Activated CD8-positive, alpha-beta T cell treated with anti-CD3 and anti-CD28 coated beads for 36 hours (primary cell): ENCODE results near the gene FNDC1. TPM values are rescaled to one million over a fixed set of nuclear protein-coding genes. Genes with fewer than 3 reads are reported as not detected.

Source experiments
- ATAC-seq: fragments of 200-7000 bp; cut with Tn5 transposase; one replicate; pipeline ENCODE4 v1.10.0; 2021; ENCODE audit warnings: mild to moderate bottlenecking, moderate library complexity
- CTCF ChIA-PET: fragments of 350-600 bp; sonication (Branson Sonifier 250); formaldehyde crosslinking; loops from one replicate; lab custom pipeline; 2021; ENCODE audit warnings: antibody characterized with exemption; lab: Charles Lee
- POLR2A ChIA-PET: fragments of 350-600 bp; sonication (Branson Sonifier 250); formaldehyde crosslinking; loops from one replicate; lab custom pipeline; 2021; ENCODE audit warnings: antibody characterized with exemption; lab: Charles Lee
- DNase-seq: peaks from one replicate; pipeline ENCODE4 v3.0.0-alpha.2; 2020
- H3K27ac Mint-ChIP-seq: one replicate; pipeline ENCODE4 v1.8.0; 2021; ENCODE audit warnings: mild to moderate bottlenecking, mixed read lengths
- H3K27me3 Mint-ChIP-seq: one replicate; pipeline ENCODE4 v1.8.0; 2021; ENCODE audit warnings: mixed read lengths
- H3K36me3 Mint-ChIP-seq: one replicate; pipeline ENCODE4 v1.8.0; 2021; ENCODE audit warnings: low read depth, mixed read lengths
- H3K4me1 Mint-ChIP-seq: one replicate; pipeline ENCODE4 v1.8.0; 2021; ENCODE audit warnings: low read depth, mixed read lengths
- H3K4me3 Mint-ChIP-seq: one replicate; pipeline ENCODE4 v1.8.0; 2021; ENCODE audit warnings: mild to moderate bottlenecking, moderate library complexity, mixed read lengths
- H3K9me3 Mint-ChIP-seq: one replicate; pipeline ENCODE4 v1.8.0; 2021; ENCODE audit warnings: mixed read lengths
- intact Hi-C: fragments of 100-400 bp; cut with micrococcal nuclease; formaldehyde crosslinking; loops from one replicate; pipeline ENCODE4 v1.10.0; 2022
- total RNA-seq, 2 experiments: library from RNA; stranded (reverse); gene quantifications; one replicate each; pipeline ENCODE4 v1.2.3, GENCODE V29; 2021
- TF ChIP-seq, protein P1 (sequence below): fragments of 200-600 bp; IDR thresholded peaks from one replicate; pipeline ENCODE4 v1.8.0; 2022; ENCODE audit warnings: antibody characterized with exemption, mild to moderate bottlenecking

FNDC1 gene
- total RNA-seq, 2 experiments from 2014 or later: not detected

DNA sequence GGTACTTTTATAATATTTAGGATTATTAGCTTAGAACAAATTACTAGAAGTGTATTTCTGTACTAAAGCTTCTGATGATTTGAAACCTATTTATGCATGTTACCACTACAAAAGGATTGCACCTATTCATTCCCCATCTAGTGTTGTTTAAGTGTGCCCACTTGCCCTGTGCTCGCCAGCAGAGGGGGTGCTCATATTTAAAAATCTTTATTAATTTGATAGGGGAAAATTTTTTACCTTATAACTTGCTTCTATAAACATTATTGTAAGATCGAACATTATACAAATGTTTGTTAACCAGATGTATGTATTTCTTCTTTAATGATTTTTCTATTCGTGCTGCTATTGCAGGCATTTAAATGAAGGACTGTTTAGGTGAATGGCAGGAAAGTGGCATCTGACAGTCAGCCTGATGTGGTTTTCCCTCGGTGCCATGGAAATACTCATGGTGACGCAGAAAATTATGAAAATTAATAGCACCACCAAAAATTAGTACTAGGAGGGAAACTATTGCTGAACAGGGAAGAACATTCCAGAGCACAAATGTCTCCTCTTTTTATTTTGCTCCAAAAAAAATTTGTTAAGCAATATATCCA lies 44.1 kb upstream of the FNDC1 start:
- Mint-ChIP-seq H3K9me3 (no peaks in the 10 kb centered on the region), H3K36me3 (no peaks in the 10 kb centered on the region), H3K4me1 (no peaks in the 10 kb centered on the region), H3K4me3 (no peak overlapping the region), H3K27me3 (no peaks in the 10 kb centered on the region), H3K27ac (no peak overlapping the region)
- TF ChIP-seq, protein P1, sequence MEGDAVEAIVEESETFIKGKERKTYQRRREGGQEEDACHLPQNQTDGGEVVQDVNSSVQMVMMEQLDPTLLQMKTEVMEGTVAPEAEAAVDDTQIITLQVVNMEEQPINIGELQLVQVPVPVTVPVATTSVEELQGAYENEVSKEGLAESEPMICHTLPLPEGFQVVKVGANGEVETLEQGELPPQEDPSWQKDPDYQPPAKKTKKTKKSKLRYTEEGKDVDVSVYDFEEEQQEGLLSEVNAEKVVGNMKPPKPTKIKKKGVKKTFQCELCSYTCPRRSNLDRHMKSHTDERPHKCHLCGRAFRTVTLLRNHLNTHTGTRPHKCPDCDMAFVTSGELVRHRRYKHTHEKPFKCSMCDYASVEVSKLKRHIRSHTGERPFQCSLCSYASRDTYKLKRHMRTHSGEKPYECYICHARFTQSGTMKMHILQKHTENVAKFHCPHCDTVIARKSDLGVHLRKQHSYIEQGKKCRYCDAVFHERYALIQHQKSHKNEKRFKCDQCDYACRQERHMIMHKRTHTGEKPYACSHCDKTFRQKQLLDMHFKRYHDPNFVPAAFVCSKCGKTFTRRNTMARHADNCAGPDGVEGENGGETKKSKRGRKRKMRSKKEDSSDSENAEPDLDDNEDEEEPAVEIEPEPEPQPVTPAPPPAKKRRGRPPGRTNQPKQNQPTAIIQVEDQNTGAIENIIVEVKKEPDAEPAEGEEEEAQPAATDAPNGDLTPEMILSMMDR: peak; percentile 30
- ATAC-seq: no peak
- intact Hi-C loops: no loop called here
- ChIA-PET POLR2A (no interaction called here), CTCF (interaction anchor here (0.6 to 2.6 kb wide), 6 partner anchors 9 to 116 kb away, joined by 5 to 17 read pairs (median 8); no protein-coding TSS in a partner anchor)
- DNase-seq: no peak

GRCh38 chr6:159125951-159126352 lies 43.2 kb upstream of the FNDC1 start:
- TF ChIP-seq, protein P1: no peak
- Mint-ChIP-seq H3K36me3 (no peaks in the 10 kb centered on the region), H3K9me3 (no peaks in the 10 kb centered on the region), H3K4me3 (no peak overlapping the region), H3K27ac (no peak overlapping the region), H3K27me3 (no peaks in the 10 kb centered on the region), H3K4me1 (no peaks in the 10 kb centered on the region)
- DNase-seq (no peak), ATAC-seq (no peak)
- ChIA-PET CTCF (interaction anchor here (1.2 to 2.6 kb wide), 7 partner anchors 9 to 117 kb away, joined by 3 to 17 read pairs (median 6); no protein-coding TSS in a partner anchor), POLR2A (interaction anchor here (0.7 kb wide), 1 partner anchor 361 kb away, joined by 3 read pairs; no protein-coding TSS in a partner anchor)
- intact Hi-C loops: no loop called here

DNA sequence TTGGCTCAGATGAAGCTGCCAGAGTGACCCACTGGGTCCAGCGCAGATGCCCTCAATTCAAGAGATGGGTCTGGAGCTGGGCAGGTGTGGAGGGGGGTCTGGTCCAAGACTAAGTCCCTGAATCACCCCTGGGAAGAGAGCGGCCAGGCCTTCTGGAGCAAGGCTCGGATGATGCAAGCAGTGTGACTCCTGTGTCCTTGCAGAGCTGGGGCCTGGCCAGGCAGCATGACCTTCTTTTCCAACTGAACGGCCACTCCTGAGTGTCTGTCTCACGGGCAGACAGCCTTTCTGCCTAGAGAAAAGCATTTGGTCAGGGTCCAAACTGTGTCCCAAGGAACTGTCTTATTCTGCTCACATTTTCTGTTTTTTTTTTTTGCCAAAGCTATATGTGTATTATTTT lies 42.6 kb upstream of the FNDC1 start:
- DNase-seq: no peak
- CTCF ChIA-PET: interaction anchor here (0.6 to 2.6 kb wide), 8 partner anchors 8 to 153 kb away, joined by 3 to 17 read pairs (median 6); no protein-coding TSS in a partner anchor
- intact Hi-C loops: no loop called here
- H3K9me3 Mint-ChIP-seq: no peaks in the 10 kb centered on the region
- TF ChIP-seq, protein P1: no peak
- H3K4me1 Mint-ChIP-seq: no peaks in the 10 kb centered on the region
- H3K27me3 Mint-ChIP-seq: no peaks in the 10 kb centered on the region
- POLR2A ChIA-PET: no interaction called here
- ATAC-seq: no peak
- no peak overlapping the region for H3K27ac Mint-ChIP-seq
- no peak overlapping the region for H3K4me3 Mint-ChIP-seq
- H3K36me3 Mint-ChIP-seq: no peaks in the 10 kb centered on the region

GRCh38 chr6:159127701-159128100 lies 41.5 kb upstream of the FNDC1 start:
- no peak overlapping the region for H3K4me3 Mint-ChIP-seq
- TF ChIP-seq, protein P1: no peak
- intact Hi-C loops: no loop called here
- no peaks in the 10 kb centered on the region for H3K9me3 Mint-ChIP-seq
- H3K36me3 Mint-ChIP-seq: no peaks in the 10 kb centered on the region
- ATAC-seq: no peak
- no peaks in the 10 kb centered on the region for H3K27me3 Mint-ChIP-seq
- POLR2A ChIA-PET: interaction anchor here (1.1 kb wide), 1 partner anchor 17 kb away, joined by 3 read pairs; no protein-coding TSS in a partner anchor
- DNase-seq: no peak
- H3K4me1 Mint-ChIP-seq: no peaks in the 10 kb centered on the region
- CTCF ChIA-PET: interaction anchor here (0.7 to 1.9 kb wide), 5 partner anchors 9 to 24 kb away, joined by 3 to 13 read pairs (median 5); no protein-coding TSS in a partner anchor
- H3K27ac Mint-ChIP-seq: no peak overlapping the region

DNA sequence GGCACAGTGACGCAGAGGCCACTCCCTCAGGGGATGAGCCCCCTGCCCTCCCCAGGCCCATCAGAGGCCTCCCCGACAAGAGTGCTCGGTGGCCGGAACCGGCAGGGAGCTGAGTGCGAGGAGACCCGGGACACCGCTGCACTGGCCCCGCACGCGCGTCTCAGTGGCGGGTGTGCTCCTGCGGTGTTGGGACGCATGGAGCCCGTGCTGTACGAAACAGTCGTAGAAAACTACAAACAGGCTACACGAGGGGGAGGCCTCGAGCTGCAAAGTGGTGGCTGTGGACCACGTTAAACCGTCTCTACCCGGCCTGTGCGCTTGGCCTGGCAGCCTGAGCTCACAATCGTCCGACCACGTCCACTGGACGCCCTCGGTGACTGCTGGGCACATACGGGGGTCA lies 40.2 kb upstream of the FNDC1 start:
- Mint-ChIP-seq H3K9me3 (no peaks in the 10 kb centered on the region), H3K27ac (no peak overlapping the region), H3K4me1 (no peaks in the 10 kb centered on the region), H3K4me3 (no peak overlapping the region), H3K27me3 (no peaks in the 10 kb centered on the region), H3K36me3 (no peaks in the 10 kb centered on the region)
- TF ChIP-seq, protein P1: no peak
- DNase-seq: no peak
- ChIA-PET CTCF (interaction anchor here (0.9 to 1.9 kb wide), 8 partner anchors 19 to 120 kb away, joined by 3 to 13 read pairs (median 6); no protein-coding TSS in a partner anchor), POLR2A (interaction anchor here (0.5 to 1.1 kb wide), 2 partner anchors 18 to 258 kb away, joined by 3 read pairs; no protein-coding TSS in a partner anchor)
- ATAC-seq: no peak
- intact Hi-C loops: no loop called here
